ENCODE measurements around the gene KDM1A.
"Not testable (repeated sequence)": the region's sequence is repeated elsewhere in the genome, so short reads cannot be mapped to it uniquely, and the experiment has no call there.

DNA sequence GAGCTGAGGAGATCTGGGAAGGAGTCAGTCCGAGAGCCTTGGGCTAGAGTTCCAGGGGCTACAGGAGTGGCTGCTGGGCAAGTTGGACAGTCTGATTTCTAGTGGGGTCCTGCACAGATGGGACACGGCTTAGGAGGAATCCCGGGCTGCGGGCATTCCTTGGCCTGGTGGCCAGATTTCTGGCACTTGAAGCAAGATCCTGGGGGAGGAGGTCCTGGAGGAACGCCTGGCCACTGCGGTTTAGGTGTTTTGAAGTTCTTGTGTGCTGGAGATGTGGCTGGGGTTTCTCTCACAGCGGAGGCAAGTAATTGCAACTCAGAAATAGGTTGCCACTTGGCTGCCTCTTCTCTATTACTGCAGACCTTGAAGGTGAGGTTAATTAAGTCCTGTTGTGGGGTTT is 17.1 kb upstream of the KDM1A start:
- TF ChIP-seq CTCF (IDR thresholded peaks at IDR 0.05); POLR2A (IDR thresholded peaks at IDR 0.05); POLR2AphosphoS5 (IDR thresholded peaks at IDR 0.05; ENCODE audit: insufficient read depth in 1 of 2, low read depth in 1 of 2): not testable (repeated sequence)
